Calu3 (cell line): Measurements from ENCODE around the gene CCDC142. TPM values are rescaled to one million over a fixed set of nuclear protein-coding genes. Genes with fewer than 3 reads are reported as not detected.

Source experiments
- BruUV-seq: library from RNA; stranded (reverse); fragments of 400-500 nt; replicated peaks from 2 replicates; lab custom pipeline; 2021; lab: Mats Ljungman, UMichigan
- CTCF ChIA-PET: fragments of 300-600 bp; sonication (Branson Sonifier 250); formaldehyde crosslinking; loops from one replicate; lab custom pipeline; 2022; ENCODE audit warnings: antibody characterized with exemption; lab: Charles Lee
- DNase-seq: peaks from one replicate; pipeline ENCODE4 v3.0.0; 2022
- H3K27ac Mint-ChIP-seq: one replicate; pipeline ENCODE4 v1.8.0; 2022; ENCODE audit warnings: mixed read lengths; ENCODE audit not compliant: unreplicated experiment
- H3K27me3 Mint-ChIP-seq: one replicate; pipeline ENCODE4 v1.8.0; 2022; ENCODE audit warnings: mixed read lengths; ENCODE audit not compliant: unreplicated experiment
- H3K36me3 Mint-ChIP-seq: one replicate; pipeline ENCODE4 v1.8.0; 2022; ENCODE audit warnings: mild to moderate bottlenecking, moderate library complexity, mixed read lengths; ENCODE audit not compliant: insufficient read depth, unreplicated experiment
- H3K4me1 Mint-ChIP-seq: one replicate; pipeline ENCODE4 v1.8.0; 2022; ENCODE audit warnings: mild to moderate bottlenecking, low read depth, mixed read lengths; ENCODE audit not compliant: unreplicated experiment
- H3K4me3 Mint-ChIP-seq: one replicate; pipeline ENCODE4 v1.8.0; 2022; ENCODE audit warnings: mild to moderate bottlenecking, low read depth, moderate library complexity, mixed read lengths; ENCODE audit not compliant: unreplicated experiment
- H3K9me3 Mint-ChIP-seq: one replicate; pipeline ENCODE4 v1.8.0; 2022; ENCODE audit warnings: low read depth, mixed read lengths; ENCODE audit not compliant: unreplicated experiment
- CTCF ChIP-seq: fragments of 200-600 bp; IDR thresholded peaks from one replicate; pipeline ENCODE4 v1.8.0; 2022; ENCODE audit warnings: antibody characterized with exemption; ENCODE audit not compliant: unreplicated experiment
- intact Hi-C: fragments of 100-400 bp; cut with micrococcal nuclease; formaldehyde crosslinking; loops from one replicate; pipeline ENCODE4 v1.10.0; 2022; ENCODE audit not compliant: unreplicated experiment
- total RNA-seq: library from RNA; stranded (reverse); gene quantifications from 2 replicates; pipeline ENCODE4 v1.2.3, GENCODE V29; 2022

Gene CCDC142
- total RNA-seq, 1 experiment from 2014 or later: 30.4 TPM

DNA sequence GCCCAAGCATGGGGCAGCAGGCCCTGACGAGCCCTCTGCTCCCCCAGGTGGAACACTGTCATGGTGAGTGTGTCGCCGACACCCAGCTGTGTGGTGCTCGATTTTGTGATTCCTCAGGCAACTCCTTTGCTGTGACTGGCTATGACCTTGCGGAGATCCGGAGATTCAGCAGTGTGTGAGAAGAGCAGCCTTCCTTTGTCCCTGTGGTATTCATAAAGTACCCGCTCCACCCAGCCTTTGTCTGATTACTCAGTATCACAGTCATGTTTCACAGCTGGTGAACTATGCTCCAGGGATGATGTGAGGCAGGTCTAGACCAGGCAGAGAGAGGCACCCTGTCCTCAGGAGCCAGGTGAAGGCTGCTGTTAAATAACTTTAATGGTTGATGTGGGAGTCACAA, 57.3 kb downstream of the CCDC142 start:
- intact Hi-C loops: no loop called here
- no peaks in the 10 kb centered on the region for H3K9me3 Mint-ChIP-seq
- no peak for DNase-seq
- BruUV-seq: TSS peak; percentile 30
- H3K27ac Mint-ChIP-seq: peak overlapping the region; percentile 84
- H3K4me3 Mint-ChIP-seq: no peak overlapping the region
- H3K27me3 Mint-ChIP-seq: no peaks in the 10 kb centered on the region
- peaks cover 29% of the 10 kb centered on the region for H3K4me1 Mint-ChIP-seq
- CTCF ChIA-PET: no interaction called here
- TF ChIP-seq CTCF: no peak
- H3K36me3 Mint-ChIP-seq: peaks cover 76% of the 10 kb centered on the region

DNA sequence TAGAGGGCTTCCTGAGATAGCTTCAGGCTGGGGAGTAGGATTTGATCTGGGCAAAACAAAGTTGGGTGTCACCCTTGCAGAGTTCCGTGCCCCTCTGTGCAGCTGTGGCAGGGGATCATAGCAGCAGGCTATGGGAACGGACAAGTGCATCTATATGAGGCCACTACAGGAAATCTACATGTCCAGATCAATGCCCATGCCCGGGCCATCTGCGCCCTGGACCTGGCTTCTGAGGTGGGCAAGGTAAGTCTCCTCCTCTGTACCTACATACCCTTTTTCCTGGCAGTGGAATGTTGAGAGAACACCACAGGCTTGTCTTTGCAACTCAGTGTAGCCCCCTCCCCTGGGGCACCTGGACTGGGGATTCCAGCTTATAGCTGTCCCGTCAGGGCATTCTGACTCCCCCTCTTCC, 57.8 kb downstream of the CCDC142 start:
- Mint-ChIP-seq H3K36me3 (peaks cover 74% of the 10 kb centered on the region), H3K27me3 (no peaks in the 10 kb centered on the region), H3K9me3 (no peaks in the 10 kb centered on the region), H3K4me1 (peaks cover 34% of the 10 kb centered on the region), H3K27ac (peak overlapping the region; percentile 84), H3K4me3 (no peak overlapping the region)
- no peak for TF ChIP-seq CTCF
- DNase-seq: no peak
- no TSS peak for BruUV-seq
- CTCF ChIA-PET: no interaction called here
- intact Hi-C loops: no loop called here

DNA sequence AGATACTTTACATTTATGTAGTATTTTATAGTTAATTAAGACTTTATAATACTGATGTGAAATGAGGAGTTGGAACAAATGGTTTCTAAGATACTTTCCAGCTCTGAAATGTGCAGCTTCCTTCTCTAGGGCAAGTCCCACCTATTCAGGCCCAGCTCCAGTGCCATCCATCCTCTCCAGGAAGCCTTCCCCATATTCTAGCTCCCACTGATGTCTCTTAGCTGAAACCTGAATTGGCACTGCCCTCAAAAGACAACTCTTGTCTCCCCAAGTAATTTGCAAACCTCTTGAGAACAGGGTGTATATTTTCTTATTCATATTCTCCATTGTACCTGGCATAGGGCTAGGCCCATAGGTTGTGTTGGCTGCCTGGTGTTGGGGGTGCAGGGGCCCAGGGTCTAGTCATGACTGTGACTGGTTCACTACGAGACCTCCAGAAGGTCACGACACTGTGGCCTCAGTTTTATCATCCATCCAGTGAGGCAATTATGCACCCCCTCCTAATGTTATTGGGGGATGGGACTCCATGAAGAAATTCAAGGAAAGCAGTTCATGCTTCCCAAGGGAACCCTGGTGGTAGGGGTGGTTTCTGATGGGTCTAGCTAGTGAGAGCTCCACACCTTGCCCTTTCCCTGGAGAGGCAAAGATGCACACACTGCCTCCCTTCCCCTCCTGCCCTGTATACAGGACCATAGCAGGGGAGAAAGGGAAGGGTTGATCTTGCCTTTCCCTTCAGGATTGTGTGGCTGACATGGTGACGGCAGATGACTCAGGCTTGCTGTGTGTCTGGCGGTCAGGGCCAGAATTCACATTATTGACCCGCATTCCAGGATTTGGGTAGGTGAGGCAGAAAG, 58.4 kb downstream of the CCDC142 start:
- Mint-ChIP-seq H3K27me3 (no peaks in the 10 kb centered on the region), H3K36me3 (peaks cover 67% of the 10 kb centered on the region), H3K9me3 (no peaks in the 10 kb centered on the region), H3K4me1 (peaks cover 35% of the 10 kb centered on the region), H3K27ac (peak overlapping the region; percentile 84), H3K4me3 (no peak overlapping the region)
- no peak for DNase-seq
- no peak for TF ChIP-seq CTCF
- intact Hi-C loops: no loop called here
- no TSS peak for BruUV-seq
- CTCF ChIA-PET: interaction anchor here (0.7 kb wide), 1 partner anchor 1180 kb away, joined by 3 read pairs; no protein-coding TSS in a partner anchor

Other genes starting within 250 kb of the CCDC142 start
- gene SLC4A5, start 139.6 kb downstream of the CCDC142 start, total RNA-seq: 5.8 and 7.0 TPM in 2 replicates
- 113 and 129 TPM in 2 replicates for gene DCTN1, start 102.7 kb downstream of the CCDC142 start, total RNA-seq
- 4.0 and 5.7 TPM in 2 replicates for gene C2orf81, start 61.4 kb downstream of the CCDC142 start, total RNA-seq
- gene WDR54, start 61.3 kb downstream of the CCDC142 start, total RNA-seq: 30.5 and 32.3 TPM in 2 replicates
- gene RTKN, start 41.1 kb downstream of the CCDC142 start, total RNA-seq: 97.6 and 103 TPM in 2 replicates
- gene INO80B, start 27.9 kb downstream of the CCDC142 start, total RNA-seq: 41.7 and 42.1 TPM in 2 replicates
- gene WBP1, start 24.6 kb downstream of the CCDC142 start, total RNA-seq: 61.6 and 63.7 TPM in 2 replicates
- gene MOGS, start 17.6 kb downstream of the CCDC142 start, total RNA-seq: 64.8 and 66.3 TPM in 2 replicates
- 83.7 and 88.9 TPM in 2 replicates for gene MRPL53, start 10.3 kb downstream of the CCDC142 start, total RNA-seq
- 26.2 and 32.9 TPM in 2 replicates for gene TTC31, start 83 bp upstream of the CCDC142 start, total RNA-seq
- 3.0 and 3.5 TPM in 2 replicates for gene LBX2, start 16.6 kb upstream of the CCDC142 start, total RNA-seq
- 25.9 TPM in 2 replicates for gene PCGF1, start 24.7 kb upstream of the CCDC142 start, total RNA-seq
- not detected in 2 replicates for gene TLX2, start 31.5 kb upstream of the CCDC142 start, total RNA-seq
- 0.14 TPM in 1 of 2 replicates, not detected in the other for gene DQX1, start 43.2 kb upstream of the CCDC142 start, total RNA-seq
- 145 and 153 TPM in 2 replicates for gene AUP1, start 46.7 kb upstream of the CCDC142 start, total RNA-seq
- gene HTRA2, start 46.9 kb upstream of the CCDC142 start, total RNA-seq: 23.4 and 26.3 TPM in 2 replicates
- 0.93 and 1.2 TPM in 2 replicates for gene LOXL3, start 70.9 kb upstream of the CCDC142 start, total RNA-seq
- 2.1 and 2.5 TPM in 2 replicates for gene DOK1, start 71.7 kb upstream of the CCDC142 start, total RNA-seq
- gene M1AP, start 165.3 kb upstream of the CCDC142 start, total RNA-seq: not detected in 2 replicates
- 9.5 and 10.1 TPM in 2 replicates for gene SEMA4F, start 171.2 kb upstream of the CCDC142 start, total RNA-seq